NCI-H345 (cell line): ENCODE data around the gene ZNF319.

Experiments used
- DNase-seq: peaks from one replicate; lab custom pipeline; 2025; lab: John Stamatoyannopoulos, UW

The ZNF319 gene

GRCh38 chr16:58037365-58038057 lies 37.0 kb upstream of the ZNF319 start:
- DNase-seq, result no peak

DNA sequence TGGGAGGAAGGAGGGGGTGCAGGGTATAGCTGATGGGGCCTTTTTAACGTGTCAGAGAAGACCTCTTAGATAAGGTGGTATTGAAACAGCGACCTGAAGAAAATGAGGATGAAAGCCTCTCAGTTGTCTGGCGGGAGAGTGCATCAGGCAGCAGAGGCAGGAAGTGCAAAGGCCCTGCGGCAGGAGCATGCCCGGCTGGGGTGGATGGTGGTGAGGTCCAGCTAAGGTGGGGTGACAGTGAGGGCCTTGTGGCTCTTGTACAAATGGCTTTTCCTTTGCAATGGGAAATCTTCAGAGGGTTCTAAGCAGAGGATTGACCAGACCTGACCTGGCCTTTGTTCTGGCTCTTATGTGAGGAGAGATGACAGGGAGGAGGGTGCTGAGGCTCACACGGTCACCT lies 36.5 kb upstream of the ZNF319 start:
- DNase-seq, result no peak

GRCh38 chr16:58035356-58036170 lies 35.1 kb upstream of the ZNF319 start:
- DNase-seq, result no peak

- DNase-seq, result no peak
Observed at GRCh38 chr16:58034774-58035173, 34.3 kb upstream of the ZNF319 start.

DNA sequence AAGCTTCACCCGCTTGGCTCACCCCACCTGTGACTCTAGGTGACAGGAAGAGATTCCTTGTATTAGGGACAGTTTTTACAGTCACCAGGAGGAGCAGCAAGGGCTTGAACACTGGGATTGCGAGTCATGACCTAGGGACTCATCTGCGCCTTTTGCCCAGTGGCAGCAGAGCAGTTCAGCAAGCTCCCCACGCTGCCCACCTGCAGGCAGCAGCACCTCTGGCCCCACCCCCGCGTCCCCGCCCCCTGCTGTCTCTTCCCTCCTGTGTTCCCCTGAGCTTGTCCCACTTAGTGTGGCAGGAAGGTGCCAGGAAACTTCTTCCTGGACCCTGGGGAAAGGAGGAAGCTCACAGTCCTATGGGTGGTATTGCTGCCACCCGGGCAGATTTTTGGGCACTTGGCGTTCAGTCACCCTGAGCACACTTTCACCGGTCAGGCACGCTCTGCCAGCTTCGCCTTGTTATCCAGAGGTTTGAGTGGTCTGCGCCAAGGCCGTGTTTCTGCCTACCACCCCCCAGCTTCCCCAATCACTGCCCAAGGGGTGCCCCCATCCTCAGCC lies 33.7 kb upstream of the ZNF319 start:
- DNase-seq, result no peak

DNA sequence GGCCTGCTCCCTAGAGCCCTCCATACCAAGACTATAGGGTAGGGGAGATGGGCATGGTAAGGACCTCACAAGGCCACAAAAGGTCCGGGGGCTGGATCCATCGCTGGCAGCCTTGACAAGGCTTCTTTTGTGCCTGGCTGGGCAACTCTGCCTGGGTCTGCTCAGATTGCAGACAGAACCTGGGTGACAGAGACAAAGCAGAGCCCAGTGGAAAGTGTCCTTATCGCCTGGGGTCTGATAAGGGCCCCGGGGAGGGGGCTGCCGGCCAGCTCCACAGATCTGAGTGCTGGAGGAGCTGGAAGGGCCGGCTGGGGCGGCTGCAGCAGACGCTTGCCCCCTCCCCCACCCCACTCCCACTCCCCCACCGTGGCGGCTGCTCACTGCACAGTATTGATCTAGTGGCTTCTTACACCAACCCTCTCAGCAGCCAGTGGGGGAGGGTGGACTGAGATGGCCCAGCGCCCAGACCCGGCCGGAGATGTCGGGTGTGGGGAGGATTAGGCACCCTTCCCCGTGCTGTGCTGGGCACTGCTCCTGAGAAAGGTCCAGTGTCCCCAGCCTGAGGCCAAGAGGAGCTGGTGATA lies 32.3 kb upstream of the ZNF319 start:
- DNase-seq, result no peak

DNA sequence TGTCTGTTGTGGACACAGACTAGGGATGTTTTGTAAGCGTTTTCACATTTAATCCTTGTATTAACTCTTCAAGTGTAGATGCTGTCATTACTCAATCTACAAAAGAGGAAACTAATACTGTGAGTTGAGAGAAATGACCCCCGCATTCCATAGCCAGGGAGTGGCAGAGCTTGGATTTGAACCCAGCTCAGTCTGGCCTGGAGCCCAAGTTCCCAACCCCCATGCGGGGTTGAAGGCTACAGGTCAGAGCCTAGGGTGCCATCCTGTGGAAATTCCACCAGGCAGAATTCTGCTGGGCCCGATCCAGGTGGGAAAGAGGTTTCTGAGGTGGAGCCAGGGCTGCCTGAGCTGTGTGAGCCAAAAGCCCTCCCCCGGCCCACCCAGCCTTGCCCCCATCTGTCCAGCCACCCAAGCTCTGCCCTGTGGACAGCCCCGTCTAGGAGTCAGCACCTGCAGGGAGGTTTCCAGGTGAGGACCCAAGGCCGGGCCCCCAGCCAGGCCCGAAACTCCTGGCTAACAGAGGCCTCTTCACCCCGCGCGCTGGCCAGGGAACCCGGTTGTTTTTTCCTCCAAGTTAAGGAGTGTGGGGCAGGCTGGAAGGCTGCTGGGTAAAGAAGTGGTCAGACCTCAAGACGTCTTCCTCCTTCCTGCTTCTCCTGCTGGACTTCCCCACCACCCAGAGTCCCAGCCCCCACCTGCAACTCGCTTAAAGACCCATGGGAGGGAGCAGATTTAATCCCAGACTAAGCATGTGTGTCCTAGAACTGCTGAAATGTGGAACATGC lies 30.7 kb upstream of the ZNF319 start:
- no peak for DNase-seq

DNA sequence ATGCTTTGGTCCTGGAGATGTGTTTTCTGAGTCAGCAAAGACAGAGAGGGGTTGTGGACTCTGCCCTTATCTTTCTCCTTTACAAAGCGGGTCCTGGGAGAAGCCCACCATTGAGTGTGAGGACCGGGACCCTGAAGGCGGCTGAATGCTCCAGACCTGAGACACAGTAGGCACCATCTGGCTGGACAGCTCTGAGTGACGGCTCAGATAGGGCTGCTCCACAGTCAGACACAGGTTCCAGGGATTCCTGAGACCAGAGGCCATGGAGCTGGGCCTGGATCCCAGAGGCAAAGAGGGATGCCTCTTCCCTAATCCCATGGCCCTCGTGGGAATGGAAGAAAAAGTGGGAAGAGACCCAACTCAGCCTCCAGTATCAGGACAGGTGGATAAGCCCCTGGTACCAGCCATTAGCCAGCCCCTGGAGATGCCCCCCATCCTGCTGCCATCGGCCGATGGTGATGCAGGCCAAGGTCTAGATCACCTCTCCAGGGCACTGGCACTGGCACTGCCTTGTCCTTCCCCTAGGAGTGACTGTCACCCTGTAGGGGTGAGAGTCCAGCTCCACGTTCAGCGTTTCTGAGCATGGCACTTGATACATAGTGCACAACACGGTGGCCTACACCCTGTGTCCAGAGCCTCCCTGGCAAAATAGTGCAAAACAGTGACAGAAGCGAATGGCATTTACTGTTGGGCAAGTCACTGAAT lies 29.8 kb upstream of the ZNF319 start:
- DNase-seq, result no peak

DNA sequence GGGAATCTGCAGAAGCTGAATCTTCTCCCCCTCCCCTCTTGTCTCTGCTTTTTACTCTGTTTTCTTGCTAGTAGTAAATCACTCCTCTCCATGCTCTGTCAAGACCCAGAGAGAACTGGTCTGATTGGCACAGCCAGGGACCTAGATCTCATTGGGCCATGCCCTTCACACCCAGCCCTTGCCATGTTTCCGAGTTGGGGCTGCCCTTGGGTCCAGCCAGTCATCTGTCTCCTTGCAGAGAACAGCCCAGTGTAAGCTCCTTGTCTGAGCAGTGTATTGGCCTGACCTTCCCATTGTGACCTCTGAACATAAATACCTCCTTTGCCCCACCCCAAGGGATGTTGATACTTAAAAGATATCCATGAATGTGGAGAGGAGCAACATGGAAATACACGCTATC lies 28.9 kb upstream of the ZNF319 start:
- DNase-seq, result no peak

DNA sequence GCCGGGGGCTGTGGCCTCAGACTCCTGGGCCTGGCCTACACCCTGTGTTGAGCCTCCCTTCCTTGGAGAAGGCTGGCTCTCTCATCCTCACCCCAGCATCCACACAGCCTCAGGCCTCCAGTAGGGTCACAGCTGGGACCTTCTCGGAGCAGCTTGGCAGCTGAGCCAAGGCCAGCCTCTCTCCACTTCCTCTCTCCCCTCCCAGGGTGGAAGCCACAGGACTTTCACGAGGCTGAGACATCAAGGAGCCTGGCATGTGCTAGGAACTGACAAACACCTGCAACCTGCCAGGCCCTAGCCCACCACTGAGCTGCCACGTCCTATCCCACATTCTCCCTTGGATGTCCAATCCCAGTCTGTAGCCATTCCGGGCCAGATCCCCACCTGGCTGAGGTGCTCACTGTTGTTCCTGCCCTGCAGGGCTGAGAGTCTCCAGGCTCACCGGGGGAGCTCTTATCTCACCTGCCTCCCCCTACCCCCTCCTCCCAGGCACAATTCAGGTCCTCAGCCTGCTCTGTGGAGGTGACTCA lies 28.1 kb upstream of the ZNF319 start:
- DNase-seq, result no peak

GRCh38 chr16:58027916-58028455 lies 27.5 kb upstream of the ZNF319 start:
- no peak for DNase-seq

DNA sequence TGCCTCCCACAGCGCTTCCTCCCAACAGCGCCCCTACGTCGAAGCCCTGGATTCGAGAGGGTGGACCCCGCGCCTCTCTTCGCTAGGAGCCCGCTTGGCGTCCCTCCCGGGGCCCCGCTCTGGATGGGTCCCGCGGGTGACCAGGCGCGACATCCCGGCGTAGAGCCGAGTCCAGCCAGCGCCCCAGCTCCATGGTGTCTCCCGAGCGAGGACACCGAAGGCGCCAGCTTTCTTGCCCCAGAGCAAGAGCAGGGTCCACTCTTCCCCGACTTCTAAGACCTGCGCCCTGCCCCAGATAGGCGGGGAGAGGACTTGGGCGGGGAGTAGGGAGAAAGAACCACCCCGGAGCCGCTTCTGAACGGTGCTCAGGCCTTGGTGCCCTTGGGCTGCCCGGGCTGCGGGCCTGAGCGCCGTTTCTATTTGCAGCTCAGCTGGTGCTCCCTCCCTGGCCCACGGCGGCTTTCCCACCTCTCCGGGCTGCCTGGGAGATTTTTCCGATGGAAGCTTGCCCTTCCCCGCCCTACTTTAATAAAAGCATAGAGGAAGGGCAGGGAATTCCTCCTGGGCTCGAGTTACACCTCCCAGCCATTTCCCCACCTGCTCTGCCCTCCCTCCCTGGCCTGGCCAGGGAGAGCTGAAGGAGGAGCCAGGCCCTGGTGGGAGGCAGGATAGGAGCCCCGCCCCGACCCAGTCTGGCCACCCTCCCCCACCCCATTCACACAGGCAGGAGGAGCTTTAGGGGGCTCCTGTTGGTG lies 26.9 kb upstream of the ZNF319 start:
- no peak for DNase-seq

- DNase-seq, result no peak
Observed at GRCh38 chr16:58026705-58027160, 26.3 kb upstream of the ZNF319 start.

DNA sequence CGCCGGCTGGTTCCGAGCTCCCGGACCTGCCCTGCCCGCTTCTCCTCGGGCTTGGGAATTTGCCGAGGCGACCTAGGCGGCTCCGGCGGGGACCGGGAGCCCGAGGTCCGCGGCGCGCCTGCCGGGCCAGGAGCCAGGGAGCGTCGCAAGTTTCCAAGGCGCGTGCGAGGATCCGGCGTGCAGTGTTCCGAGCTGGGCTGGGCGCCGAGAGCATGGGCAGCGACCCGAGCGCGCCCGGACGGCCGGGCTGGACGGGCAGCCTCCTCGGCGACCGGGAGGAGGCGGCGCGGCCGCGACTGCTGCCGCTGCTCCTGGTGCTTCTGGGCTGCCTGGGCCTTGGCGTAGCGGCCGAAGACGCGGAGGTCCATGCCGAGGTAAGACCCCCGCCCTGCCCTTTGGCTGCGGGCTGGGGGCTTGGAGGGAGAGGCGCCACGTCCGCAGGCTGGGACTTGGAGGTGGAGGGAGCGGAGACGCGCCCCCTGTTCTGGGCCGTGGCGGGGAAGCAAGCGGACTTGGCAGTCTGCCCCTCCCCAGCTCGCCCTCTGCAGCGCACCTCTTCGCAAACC lies 25.8 kb upstream of the ZNF319 start:
- no peak for DNase-seq

- DNase-seq, result peak; percentile 73
Observed at GRCh38 chr16:58025351-58026138, 25.1 kb upstream of the ZNF319 start, which contains the start of gene MMP15. MMP15 (plus strand) TSS chr16:58025754; CDS start chr16:58026351, 597 bp downstream.

DNA sequence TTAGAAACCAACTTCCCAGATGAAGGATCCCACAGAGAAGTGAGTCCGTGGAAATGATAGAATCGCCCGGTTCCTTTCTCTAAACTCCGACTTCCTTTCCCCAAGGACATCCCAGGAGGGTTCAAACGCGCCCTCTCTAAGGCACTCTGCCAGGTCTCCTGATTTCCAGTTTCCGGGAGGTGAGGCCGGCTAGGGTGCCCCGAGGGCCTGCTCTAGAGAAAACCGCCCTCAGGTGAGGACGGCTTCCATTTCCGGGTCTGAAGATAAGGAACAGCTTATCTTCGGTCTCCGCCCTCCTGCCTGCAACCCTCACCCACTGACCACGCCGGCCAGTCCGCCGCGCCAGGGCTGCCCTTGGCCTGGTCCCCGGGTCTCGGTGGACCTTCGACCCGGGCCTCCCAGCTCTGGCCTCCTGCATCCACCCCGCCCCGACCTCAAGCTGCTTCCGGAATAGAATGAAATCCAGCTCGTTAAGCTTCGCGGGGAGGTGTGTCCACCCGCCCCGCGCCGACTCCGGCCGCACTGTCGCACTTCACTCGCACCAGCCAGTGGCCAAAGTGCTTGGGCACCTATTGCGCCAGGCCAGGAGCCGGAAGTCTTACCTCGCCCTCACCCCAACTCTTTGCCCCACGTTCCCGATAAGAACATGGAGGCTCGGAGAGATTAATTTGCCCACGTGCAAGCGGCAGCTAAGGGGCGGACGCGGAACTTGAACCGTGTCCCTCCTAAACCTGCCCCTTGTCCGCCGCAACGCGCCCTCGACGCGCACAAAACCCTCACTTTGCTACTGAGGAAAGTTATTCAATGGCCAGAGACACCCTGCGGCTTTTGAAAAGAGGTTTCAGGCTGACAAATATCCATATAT lies 24.2 kb upstream of the ZNF319 start:
- peak; percentile 17 for DNase-seq

GRCh38 chr16:58022601-58023371 lies 22.3 kb upstream of the ZNF319 start:
- DNase-seq, result peak; percentile 82
